ENCODE results near the gene TRIM37.
"Not testable (repeated sequence)": the region's sequence is repeated elsewhere in the genome, so short reads cannot be mapped to it uniquely, and the experiment has no call there.

TRIM37 gene

GRCh38 chr17:59111539-59111938 is 4.9 kb upstream of the TRIM37 start:
- no peak for DNase-seq

GRCh38 chr17:59110973-59111372 is 4.3 kb upstream of the TRIM37 start:
- no peak for DNase-seq

- no peak for DNase-seq
Measured at GRCh38 chr17:59108400-59109102, 1.9 kb upstream of the TRIM37 start.

- DNase-seq, result no peak
Measured at GRCh38 chr17:59107306-59107670, 608 bp upstream of the TRIM37 start.

GRCh38 chr17:59105852-59106462 is 723 bp downstream of the TRIM37 start:
- peak; percentile 31 for DNase-seq

- DNase-seq, result no peak
Measured at GRCh38 chr17:59101178-59101577, 5.5 kb downstream of the TRIM37 start.

GRCh38 chr17:59097876-59098275 is 8.8 kb downstream of the TRIM37 start:
- no peak for DNase-seq

GRCh38 chr17:59094861-59095530 is 11.7 kb downstream of the TRIM37 start:
- no peak for DNase-seq

GRCh38 chr17:59093702-59094231 is 12.9 kb downstream of the TRIM37 start:
- DNase-seq, result no peak

GRCh38 chr17:59093145-59093701 is 13.5 kb downstream of the TRIM37 start:
- no peak for DNase-seq

GRCh38 chr17:59090593-59090992 is 16.1 kb downstream of the TRIM37 start:
- DNase-seq, result not testable (repeated sequence)

- no peak for DNase-seq
Measured at GRCh38 chr17:59084154-59084553, 22.5 kb downstream of the TRIM37 start.

- DNase-seq, result no peak
Measured at GRCh38 chr17:59074494-59074893, 32.2 kb downstream of the TRIM37 start.

GRCh38 chr17:59073972-59074371 is 32.7 kb downstream of the TRIM37 start:
- DNase-seq, result no peak

GRCh38 chr17:59069856-59070255 is 36.8 kb downstream of the TRIM37 start:
- DNase-seq, result no peak

- no peak for DNase-seq
Measured at GRCh38 chr17:59067756-59068155, 38.9 kb downstream of the TRIM37 start.

GRCh38 chr17:59067340-59067739 is 39.3 kb downstream of the TRIM37 start:
- no peak for DNase-seq

GRCh38 chr17:59062509-59062908 is 44.2 kb downstream of the TRIM37 start:
- no peak for DNase-seq

- DNase-seq, result no peak
Measured at GRCh38 chr17:59056857-59057256, 49.8 kb downstream of the TRIM37 start.

- no peak for DNase-seq
Measured at GRCh38 chr17:59049798-59050197, 56.9 kb downstream of the TRIM37 start.

GRCh38 chr17:59047616-59048015 is 59.1 kb downstream of the TRIM37 start:
- DNase-seq, result no peak

GRCh38 chr17:59046192-59046591 is 60.5 kb downstream of the TRIM37 start:
- DNase-seq, result no peak

- no peak for DNase-seq
Measured at GRCh38 chr17:59038734-59039133, 67.9 kb downstream of the TRIM37 start.

- DNase-seq, result no peak
Measured at GRCh38 chr17:59037960-59038359, 68.7 kb downstream of the TRIM37 start.

Measured in DMS153 (cell line).